Loucy (cell line): ENCODE data around the gene NOD2.

ENCODE experiments used
- CTCF ChIP-seq: fragments of 200-600 bp; sonication (generic); conservative IDR thresholded peaks from 2 replicates; pipeline ENCODE4 v1.5.1; 2014; ENCODE audit warnings: mild to moderate bottlenecking, antibody characterized with exemption, low read length
- EZH2phosphoT487 ChIP-seq: fragments of 200-600 bp; IDR thresholded peaks from 2 replicates; pipeline ENCODE4 v1.6.1; 2018; ENCODE audit warnings: antibody characterized with exemption, mild to moderate bottlenecking, moderate library complexity, borderline replicate concordance

- TF ChIP-seq CTCF (no peak), EZH2phosphoT487 (no peak)
Observed at GRCh38 chr16:50688083-50688482, 5.3 kb upstream of the NOD2 start.
